HCT116 (cell line): ENCODE measurements around the gene UGGT2. TPM values are rescaled to one million over a fixed set of nuclear protein-coding genes. Genes with fewer than 3 reads are reported as not detected.

ENCODE experiments used
- ATAC-seq: fragments of 200-7000 bp; cut with Tn5 transposase; 2 replicates; pipeline ENCODE4 v1.9.1; 2020; ENCODE audit warnings: mild to moderate bottlenecking, moderate library complexity
- BruUV-seq: library from RNA; stranded (reverse); fragments of 400-500 nt; replicated peaks from 2 replicates; lab custom pipeline; 2021; lab: Mats Ljungman, UMichigan
- CTCF ChIA-PET: fragments of 300-600 bp; sonication (Branson Sonifier 250); formaldehyde crosslinking; loops from one replicate; lab custom pipeline; 2021; ENCODE audit warnings: antibody characterized with exemption; lab: Charles Lee
- POLR2A ChIA-PET: fragments of 300-600, 350-600 bp; sonication (Branson Sonifier 250); formaldehyde crosslinking; loops from one replicate; lab custom pipeline; 2021; ENCODE audit warnings: antibody characterized with exemption; lab: Charles Lee
- RAD21 ChIA-PET, 2 experiments: fragments of 300-600 bp; sonication (Branson Sonifier 250); formaldehyde crosslinking; loops; one replicate each; lab custom pipeline; 2023; ENCODE audit warnings: low total read pairs in 2 of 2; ENCODE audit not compliant: uncharacterized antibody in 2 of 2, unreplicated experiment in 2 of 2, low non-redundant PET in 1 of 2; lab: Charles Lee
- DNase-seq: peaks from one replicate; pipeline ENCODE4 v3.0.0-alpha.2; 2010; ENCODE audit warnings: low read depth, low spot score
- H2AFZ ChIP-seq: fragments of 200-600 bp; shearing (Covaris generic), sonication (generic); 2 replicates; pipeline ENCODE4 v1.6.1; 2017; ENCODE audit warnings: low read depth, mixed run types, mixed read lengths, antibody characterized with exemption, low read length; ENCODE audit not compliant: poor library complexity, severe bottlenecking
- H3K27ac ChIP-seq: 2 replicates; pipeline ENCODE4 v1.5.1; 2012; ENCODE audit warnings: low read depth, low read length
- H3K27me3 ChIP-seq: fragments of 200-600 bp; sonication (generic); 2 replicates; pipeline ENCODE4 v1.6.1; 2016; ENCODE audit warnings: mixed run types, low read length, mixed read lengths; ENCODE audit not compliant: insufficient read depth
- H3K36me3 ChIP-seq, 2 experiments: fragments of 200-500 bp in 1 of 2; fragments of 200-600 bp in 1 of 2; sonication (Bioruptor generic) in 1 of 2; sonication (generic) in 1 of 2; 2 replicates each; pipeline versions ENCODE4 v1.5.1 to v1.6.1; 2014 to 2016; ENCODE audit warnings: low read length in 2 of 2, inconsistent platforms in 1 of 2, mixed read lengths in 1 of 2, mixed run types in 1 of 2; ENCODE audit not compliant: insufficient read depth in 2 of 2, control insufficient read depth in 1 of 2
- H3K4me1 ChIP-seq, 2 experiments: fragments of 200-600 bp in 1 of 2; sonication (generic) in 1 of 2; 2 replicates each; pipeline versions ENCODE4 v1.5.1 to v1.6.1; 2012 to 2017; ENCODE audit warnings: low read length in 2 of 2, inconsistent platforms in 1 of 2, mild to moderate bottlenecking in 1 of 2, mixed read lengths in 1 of 2, mixed run types in 1 of 2, moderate library complexity in 1 of 2; ENCODE audit not compliant: insufficient read depth in 2 of 2, control insufficient read depth in 1 of 2
- H3K4me2 ChIP-seq: fragments of 200-600 bp; sonication (generic); 2 replicates; pipeline ENCODE4 v1.6.1; 2017; ENCODE audit warnings: mixed run types, low read length, mixed read lengths
- H3K4me3 ChIP-seq, 2 experiments: fragments of 200-600 bp in 1 of 2; sonication (generic) in 1 of 2; replicated peaks in 1 of 2; 2 replicates each; pipeline ENCODE4 v1.5.1; 2011 to 2016; ENCODE audit warnings: low read length in 2 of 2, control low read depth in 1 of 2, low read depth in 1 of 2, mild to moderate bottlenecking in 1 of 2, mixed read lengths in 1 of 2, mixed run types in 1 of 2
- H3K79me2 ChIP-seq: fragments of 200-600 bp; sonication (generic); 2 replicates; pipeline ENCODE4 v1.6.1; 2017; ENCODE audit warnings: mild to moderate bottlenecking, mixed run types, low read length, moderate library complexity, mixed read lengths; ENCODE audit not compliant: insufficient read depth
- H3K9ac ChIP-seq: fragments of 200-600 bp; sonication (generic); 2 replicates; pipeline ENCODE4 v1.6.1; 2016; ENCODE audit warnings: low read length, mixed read lengths
- H3K9me2 ChIP-seq: fragments of 200-600 bp; sonication (generic), shearing (Covaris generic); 2 replicates; pipeline ENCODE4 v1.6.1; 2017; ENCODE audit warnings: mixed run types, mild to moderate bottlenecking, moderate library complexity; ENCODE audit not compliant: insufficient read depth
- H3K9me3 ChIP-seq, 2 experiments: fragments of 200-500 bp in 1 of 2; fragments of 200-600 bp in 1 of 2; sonication (Bioruptor generic) in 1 of 2; sonication (generic) in 1 of 2; 2 replicates each; pipeline ENCODE4 v1.6.1; 2014 to 2017; ENCODE audit warnings: low read length in 2 of 2, mixed read lengths in 2 of 2, inconsistent platforms in 1 of 2, low read depth in 1 of 2, mild to moderate bottlenecking in 1 of 2, mixed run types in 1 of 2, moderate library complexity in 1 of 2; ENCODE audit not compliant: control insufficient read depth in 1 of 2, insufficient read depth in 1 of 2
- H4K20me1 ChIP-seq: fragments of 200-600 bp; sonication (generic), shearing (Covaris generic); 2 replicates; pipeline ENCODE4 v1.6.1; 2017; ENCODE audit warnings: mixed run types, mild to moderate bottlenecking, moderate library complexity; ENCODE audit not compliant: insufficient read depth
- ELF1 ChIP-seq: IDR thresholded peaks from 2 replicates; pipeline ENCODE4 v1.6.1; 2012; ENCODE audit warnings: low read depth, borderline replicate concordance
- FOSL1 ChIP-seq: IDR thresholded peaks from 2 replicates; pipeline ENCODE4 v1.6.1; 2012; ENCODE audit warnings: low read depth
- RAD21 ChIP-seq: IDR thresholded peaks from 2 replicates; pipeline ENCODE4 v1.6.1; 2012; ENCODE audit warnings: low read depth, mild to moderate bottlenecking
- SRF ChIP-seq: IDR thresholded peaks from 2 replicates; pipeline ENCODE4 v1.6.1; 2012; ENCODE audit warnings: low read depth
- ZBTB33 ChIP-seq: IDR thresholded peaks from 2 replicates; pipeline ENCODE4 v1.6.1; 2011; ENCODE audit warnings: mild to moderate bottlenecking, low read length, moderate library complexity; ENCODE audit not compliant: insufficient replicate concordance; ENCODE audit errors: extremely low read depth
- ZFX ChIP-seq: fragments of 450-650 bp; IDR thresholded peaks from 2 replicates; pipeline ENCODE4 v1.6.1; 2017
- intact Hi-C: fragments of 100-400 bp; cut with micrococcal nuclease; formaldehyde crosslinking; loops from 2 replicates; pipeline ENCODE4 v1.10.0; 2022
- total RNA-seq: library from RNA; stranded (reverse); gene quantifications from one replicate; pipeline ENCODE4 v1.2.1, GENCODE V29; 2021; ENCODE audit not compliant: unreplicated experiment
- TF ChIP-seq, protein P1 (sequence below), 3 experiments: fragments of 200-600 bp in 1 of 3; sonication (generic) in 1 of 3; IDR thresholded peaks in 2 of 3; conservative IDR thresholded peaks in 1 of 3; 2 replicates each; pipeline ENCODE4 v1.5.1; 2012 to 2017; ENCODE audit warnings: low read depth in 2 of 3, low read length in 2 of 3, antibody characterized with exemption in 1 of 3, borderline replicate concordance in 1 of 3, control low read depth in 1 of 3, mild to moderate bottlenecking in 1 of 3, mixed read lengths in 1 of 3, mixed run types in 1 of 3, moderate library complexity in 1 of 3; ENCODE audit not compliant: insufficient read depth in 1 of 3

The UGGT2 gene
- total RNA-seq, 1 experiment from 2014 or later: 27.1 TPM

GRCh38 chr13:96033220-96034015 lies 19.8 kb downstream of the UGGT2 start:
- no TSS peak for BruUV-seq
- POLR2A ChIA-PET: no interaction called here
- no peak overlapping the region for H2AFZ ChIP-seq
- H3K27me3 ChIP-seq: no peaks in the 10 kb centered on the region
- no peak for TF ChIP-seq ELF1
- no peak for TF ChIP-seq ZFX
- no peak for TF ChIP-seq ZBTB33
- no peak for TF ChIP-seq FOSL1
- no peak for TF ChIP-seq RAD21
- TF ChIP-seq, protein P1, sequence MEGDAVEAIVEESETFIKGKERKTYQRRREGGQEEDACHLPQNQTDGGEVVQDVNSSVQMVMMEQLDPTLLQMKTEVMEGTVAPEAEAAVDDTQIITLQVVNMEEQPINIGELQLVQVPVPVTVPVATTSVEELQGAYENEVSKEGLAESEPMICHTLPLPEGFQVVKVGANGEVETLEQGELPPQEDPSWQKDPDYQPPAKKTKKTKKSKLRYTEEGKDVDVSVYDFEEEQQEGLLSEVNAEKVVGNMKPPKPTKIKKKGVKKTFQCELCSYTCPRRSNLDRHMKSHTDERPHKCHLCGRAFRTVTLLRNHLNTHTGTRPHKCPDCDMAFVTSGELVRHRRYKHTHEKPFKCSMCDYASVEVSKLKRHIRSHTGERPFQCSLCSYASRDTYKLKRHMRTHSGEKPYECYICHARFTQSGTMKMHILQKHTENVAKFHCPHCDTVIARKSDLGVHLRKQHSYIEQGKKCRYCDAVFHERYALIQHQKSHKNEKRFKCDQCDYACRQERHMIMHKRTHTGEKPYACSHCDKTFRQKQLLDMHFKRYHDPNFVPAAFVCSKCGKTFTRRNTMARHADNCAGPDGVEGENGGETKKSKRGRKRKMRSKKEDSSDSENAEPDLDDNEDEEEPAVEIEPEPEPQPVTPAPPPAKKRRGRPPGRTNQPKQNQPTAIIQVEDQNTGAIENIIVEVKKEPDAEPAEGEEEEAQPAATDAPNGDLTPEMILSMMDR (IDR thresholded peaks at IDR 0.05 in 2 of 3, conservative IDR thresholded peaks at IDR 0.05 in 1 of 3; ENCODE audit: borderline replicate concordance in 1 of 3, insufficient read depth in 1 of 3, low read depth in 2 of 3, low read length in 2 of 3): no peak
- no peak for TF ChIP-seq SRF
- peaks cover 75% of the 10 kb centered on the region for H3K79me2 ChIP-seq
- H3K4me3 ChIP-seq: no peak overlapping the region
- CTCF ChIA-PET: interaction anchor here (1.3 kb wide), 1 partner anchor 14 kb away, joined by 5 read pairs; no protein-coding TSS in a partner anchor
- DNase-seq (no peak), ATAC-seq (no peak)
- intact Hi-C loops: no loop called here
- H3K9me3 ChIP-seq: no peaks in the 10 kb centered on the region
- no peak overlapping the region for H3K27ac ChIP-seq
- RAD21 ChIA-PET: no interaction called here
- no peaks in the 10 kb centered on the region for H3K9me2 ChIP-seq
- no peak overlapping the region for H3K9ac ChIP-seq
- no peaks in the 10 kb centered on the region for H4K20me1 ChIP-seq
- no peaks in the 10 kb centered on the region for H3K4me1 ChIP-seq
- no peak overlapping the region for H3K4me2 ChIP-seq
- H3K36me3 ChIP-seq: no peaks in the 10 kb centered on the region
